GM20431 (cell line): Measurements from ENCODE around the gene DIO2.

Source experiments
- in situ Hi-C: fragments of 300-500 bp; cut with MseI, MboI; formaldehyde crosslinking; loops from one replicate; pipeline ENCODE4 v1.15.0; 2020; ENCODE audit warnings: low sequenced_read_pairs; ENCODE audit not compliant: unreplicated experiment

Gene DIO2

GRCh38 chr14:80211153-80212022, at the start of gene DIO2:
Gene DIO2 (minus strand): TSS chr14:80211504. CDS start chr14:80211472, 32 bp downstream.
- in situ Hi-C loops = loop anchor here (25.0 kb wide), 1 partner anchor 626 kb away; no protein-coding TSS in a partner anchor

GRCh38 chr14:80260645-80261044, 49.3 kb upstream of the DIO2 start:
- in situ Hi-C loops = no loop called here

- in situ Hi-C loops = no loop called here
Measured at GRCh38 chr14:80239631-80240030, 28.3 kb upstream of the DIO2 start.

- in situ Hi-C loops = no loop called here
Measured at GRCh38 chr14:80237143-80237542, 25.8 kb upstream of the DIO2 start.

GRCh38 chr14:80233470-80234089, 22.3 kb upstream of the DIO2 start:
- in situ Hi-C loops = no loop called here

GRCh38 chr14:80231702-80232101, 20.4 kb upstream of the DIO2 start:
- in situ Hi-C loops = no loop called here

- in situ Hi-C loops = loop anchor here (25.0 kb wide), 1 partner anchor 613 kb away; no protein-coding TSS in a partner anchor
Measured at GRCh38 chr14:80223696-80224465, 12.6 kb upstream of the DIO2 start.

- in situ Hi-C loops = loop anchor here (25.0 kb wide), 1 partner anchor 620 kb away; no protein-coding TSS in a partner anchor
Measured at GRCh38 chr14:80216818-80217217, 5.5 kb upstream of the DIO2 start.

- in situ Hi-C loops = loop anchor here (25.0 kb wide), 1 partner anchor 621 kb away; no protein-coding TSS in a partner anchor
Measured at GRCh38 chr14:80215756-80216581, 4.7 kb upstream of the DIO2 start.

- in situ Hi-C loops = loop anchor here (25.0 kb wide), 1 partner anchor 622 kb away; no protein-coding TSS in a partner anchor
Measured at GRCh38 chr14:80215081-80215480, 3.8 kb upstream of the DIO2 start.

- in situ Hi-C loops = loop anchor here (25.0 kb wide), 1 partner anchor 624 kb away; no protein-coding TSS in a partner anchor
Measured at GRCh38 chr14:80213602-80214001, 2.3 kb upstream of the DIO2 start.

GRCh38 chr14:80212023-80212397, 706 bp upstream of the DIO2 start:
- in situ Hi-C loops = loop anchor here (25.0 kb wide), 1 partner anchor 625 kb away; no protein-coding TSS in a partner anchor

GRCh38 chr14:80208461-80208860, 2.8 kb downstream of the DIO2 start:
- in situ Hi-C loops = loop anchor here (25.0 kb wide), 1 partner anchor 629 kb away; no protein-coding TSS in a partner anchor

GRCh38 chr14:80206351-80207080, 4.8 kb downstream of the DIO2 start:
- in situ Hi-C loops = loop anchor here (25.0 kb wide), 1 partner anchor 631 kb away; no protein-coding TSS in a partner anchor

- in situ Hi-C loops = loop anchor here (25.0 kb wide), 1 partner anchor 634 kb away; no protein-coding TSS in a partner anchor
Measured at GRCh38 chr14:80202888-80203562, 8.3 kb downstream of the DIO2 start.

- in situ Hi-C loops = loop anchor here (25.0 kb wide), 1 partner anchor 637 kb away; no protein-coding TSS in a partner anchor
Measured at GRCh38 chr14:80200093-80200492, 11.2 kb downstream of the DIO2 start.

GRCh38 chr14:80188571-80188970, 22.7 kb downstream of the DIO2 start:
- in situ Hi-C loops = no loop called here

- in situ Hi-C loops = no loop called here
Measured at GRCh38 chr14:80186301-80186800, 25.0 kb downstream of the DIO2 start.
